CD14-positive monocyte (primary cell): ENCODE data around the gene LMO7. TPM values are rescaled to one million over a fixed set of nuclear protein-coding genes. Genes with fewer than 3 reads are reported as not detected.
"Not testable (repeated sequence)": the region's sequence is repeated elsewhere in the genome, so short reads cannot be mapped to it uniquely, and the experiment has no call there.

Experiments used
- DNase-seq, 3 donors: peaks; one replicate each; pipeline ENCODE4 v3.0.0-alpha.2; 2011 to 2022
- H2AFZ ChIP-seq: 2 replicates; pipeline ENCODE4 v1.6.0; 2012; ENCODE audit warnings: mild to moderate bottlenecking, low read depth, low read length, inconsistent platforms; ENCODE audit not compliant: insufficient read depth, poor library complexity, severe bottlenecking
- H3K27ac ChIP-seq, 2 donors: 1 replicate in 1 of 2; 2 replicates in 1 of 2; pipeline ENCODE4 v1.5.1; 2012 to 2013; ENCODE audit warnings: low read length in 2 of 2, control low read depth in 1 of 2, inconsistent platforms in 1 of 2, low read depth in 1 of 2, mild to moderate bottlenecking in 1 of 2
- H3K27me3 ChIP-seq, 2 donors: one replicate each; pipeline versions ENCODE4 v1.6.0 to v1.6.1; 2011 to 2013; ENCODE audit warnings: low read length in 2 of 2; ENCODE audit not compliant: control insufficient read depth in 2 of 2, insufficient read depth in 2 of 2
- H3K36me3 ChIP-seq, 2 donors: replicated peaks in 1 of 2; 1 replicate in 1 of 2; 2 replicates in 1 of 2; pipeline versions ENCODE4 v1.5.1 to v1.6.1; 2012 to 2013; ENCODE audit warnings: low read length in 2 of 2, control low read depth in 1 of 2, inconsistent platforms in 1 of 2, mild to moderate bottlenecking in 1 of 2; ENCODE audit not compliant: insufficient read depth in 2 of 2, control insufficient read depth in 1 of 2
- H3K4me1 ChIP-seq, 2 donors: 1 replicate in 1 of 2; 2 replicates in 1 of 2; pipeline versions ENCODE4 v1.5.1 to v1.6.1; 2012 to 2013; ENCODE audit warnings: low read length in 2 of 2, control low read depth in 1 of 2, inconsistent platforms in 1 of 2, mild to moderate bottlenecking in 1 of 2, moderate library complexity in 1 of 2; ENCODE audit not compliant: insufficient read depth in 2 of 2, control insufficient read depth in 1 of 2
- H3K4me2 ChIP-seq: replicated peaks from 2 replicates; pipeline ENCODE3; 2012; ENCODE audit warnings: low read length, moderate library complexity, mild to moderate bottlenecking; ENCODE audit not compliant: poor library complexity, severe bottlenecking; ENCODE audit errors: extremely low read depth
- H3K4me3 ChIP-seq, 3 experiments: fragments of 200-600 bp in 1 of 3; sonication (generic) in 1 of 3; replicated peaks in 1 of 3; 1 replicate in 2 of 3; 2 replicates in 1 of 3; pipeline ENCODE4 v1.5.1; 2011 to 2013; ENCODE audit warnings: low read length in 3 of 3, mild to moderate bottlenecking in 3 of 3, control low read depth in 2 of 3, low read depth in 2 of 3, inconsistent platforms in 1 of 3, moderate library complexity in 1 of 3
- H3K79me2 ChIP-seq: 2 replicates; pipeline ENCODE4 v1.6.0; 2012; ENCODE audit warnings: mild to moderate bottlenecking, control low read depth, inconsistent platforms, low read length, moderate library complexity; ENCODE audit not compliant: insufficient read depth
- H3K9ac ChIP-seq: 2 replicates; pipeline ENCODE4 v1.6.0; 2017; ENCODE audit warnings: low read length, mild to moderate bottlenecking; ENCODE audit not compliant: insufficient read depth, poor library complexity, severe bottlenecking
- H3K9me3 ChIP-seq, 2 donors: replicated peaks in 1 of 2; 1 replicate in 1 of 2; 2 replicates in 1 of 2; pipeline versions ENCODE4 v1.5.1 to v1.6.1; 2012 to 2013; ENCODE audit warnings: low read length in 2 of 2, control low read depth in 1 of 2; ENCODE audit not compliant: control insufficient read depth in 1 of 2, insufficient read depth in 1 of 2
- H4K20me1 ChIP-seq: 2 replicates; pipeline ENCODE4 v1.6.0; 2012; ENCODE audit warnings: mild to moderate bottlenecking, low read length, control low read depth, moderate library complexity; ENCODE audit not compliant: insufficient read depth
- H3K27ac Mint-ChIP-seq, 7 donors: one replicate each; pipeline ENCODE4 v1.8.0; 2020; ENCODE audit warnings: mild to moderate bottlenecking in 7 of 7, mixed read lengths in 7 of 7, moderate library complexity in 6 of 7, inconsistent platforms in 2 of 7
- H3K27me3 Mint-ChIP-seq, 3 donors: one replicate each; pipeline ENCODE4 v1.8.0; 2021 to 2022; ENCODE audit warnings: low read depth in 3 of 3, mild to moderate bottlenecking in 3 of 3, mixed read lengths in 3 of 3, moderate library complexity in 3 of 3, inconsistent platforms in 1 of 3
- H3K36me3 Mint-ChIP-seq, 2 donors: one replicate each; pipeline ENCODE4 v1.8.0; 2020; ENCODE audit warnings: mixed read lengths in 2 of 2, inconsistent platforms in 1 of 2, mild to moderate bottlenecking in 1 of 2
- H3K4me1 Mint-ChIP-seq: one replicate; pipeline ENCODE4 v1.8.0; 2020; ENCODE audit warnings: mild to moderate bottlenecking, mixed read lengths
- H3K4me3 Mint-ChIP-seq, 2 donors: one replicate each; pipeline ENCODE4 v1.8.0; 2020; ENCODE audit warnings: mild to moderate bottlenecking in 2 of 2, mixed read lengths in 2 of 2, moderate library complexity in 1 of 2
- H3K9me3 Mint-ChIP-seq, 7 donors: one replicate each; pipeline ENCODE4 v1.8.0; 2020 to 2022; ENCODE audit warnings: mixed read lengths in 7 of 7, mild to moderate bottlenecking in 6 of 7, moderate library complexity in 6 of 7, inconsistent platforms in 2 of 7
- WGBS: methylation state at CpG from one replicate; pipeline ENCODE4 v1.1.5; 2013; ENCODE audit warnings: missing lambda C conversion rate; ENCODE audit not compliant: insufficient coverage; 5-methylcytosine and 5-hydroxymethylcytosine counted together
- intact Hi-C, 2 donors: fragments of 100-400 bp; cut with micrococcal nuclease; formaldehyde crosslinking; loops; one replicate each; pipeline versions ENCODE4 v1.15.0 to v1.15.1; 2023
- polyA plus RNA-seq, 3 donors: library from polyadenylated mRNA; depleted of rRNA in 1 of 3; unstranded in 2 of 3; stranded (reverse) in 1 of 3; fragments of 300-500 nt in 2 of 3; fragments of >200 nt in 1 of 3; fragmentation: Illumina TruSeq in 2 of 3; gene quantifications; 1 replicate in 2 of 3; 2 replicates in 1 of 3; pipeline ENCODE4 v1.2.3, GENCODE V29; 2012 to 2021
- TF ChIP-seq, protein P1 (sequence below): fragments of 200-600 bp; IDR thresholded peaks from one replicate; pipeline ENCODE4 v1.8.0; 2022; ENCODE audit warnings: antibody characterized with exemption, mild to moderate bottlenecking

The LMO7 gene
- polyA plus RNA-seq, 3 donors, result 0.79 to 1.6 (median 0.90) TPM

DNA sequence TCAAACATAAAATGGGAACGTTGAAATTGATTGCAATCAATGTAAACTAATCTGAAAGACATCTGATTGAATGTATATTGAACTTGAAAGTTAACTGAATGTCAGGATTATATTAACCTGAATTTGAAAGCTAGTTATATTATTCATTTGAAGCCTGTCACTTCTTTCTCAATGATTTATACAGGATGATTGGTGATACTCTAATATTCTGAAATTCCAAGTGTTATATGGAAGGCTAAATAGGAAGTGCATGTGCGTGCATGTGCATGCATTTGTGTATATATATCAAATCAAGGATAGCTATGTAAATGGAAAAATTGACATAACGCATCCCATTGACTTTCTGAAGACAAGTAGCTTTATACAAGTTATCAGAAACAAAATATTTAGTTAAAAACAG lies 143.3 kb downstream of the LMO7 start:
- Histone ChIP-seq H3K27ac (no peak overlapping the region), H3K4me2 (no peak overlapping the region), H3K36me3 (no peaks in the 10 kb centered on the region), H3K9me3 (peaks cover 0 to 11% of the 10 kb centered on the region in 2 donors), H3K4me1 (no peaks in the 10 kb centered on the region), H3K27me3 (no peaks in the 10 kb centered on the region), H4K20me1 (no peaks in the 10 kb centered on the region), H3K9ac (no peak overlapping the region), H3K4me3 (no peak overlapping the region), H2AFZ (no peak overlapping the region), H3K79me2 (no peaks in the 10 kb centered on the region)
- Mint-ChIP-seq H3K4me1 (no peaks in the 10 kb centered on the region), H3K4me3 (no peak overlapping the region), H3K27me3 (no peaks in the 10 kb centered on the region), H3K9me3 (peaks cover 7 to 27% (median 15%) of the 10 kb centered on the region in 7 donors), H3K27ac (no peak overlapping the region), H3K36me3 (no peaks in the 10 kb centered on the region)
- intact Hi-C loops, result no loop called here
- TF ChIP-seq, protein P1, sequence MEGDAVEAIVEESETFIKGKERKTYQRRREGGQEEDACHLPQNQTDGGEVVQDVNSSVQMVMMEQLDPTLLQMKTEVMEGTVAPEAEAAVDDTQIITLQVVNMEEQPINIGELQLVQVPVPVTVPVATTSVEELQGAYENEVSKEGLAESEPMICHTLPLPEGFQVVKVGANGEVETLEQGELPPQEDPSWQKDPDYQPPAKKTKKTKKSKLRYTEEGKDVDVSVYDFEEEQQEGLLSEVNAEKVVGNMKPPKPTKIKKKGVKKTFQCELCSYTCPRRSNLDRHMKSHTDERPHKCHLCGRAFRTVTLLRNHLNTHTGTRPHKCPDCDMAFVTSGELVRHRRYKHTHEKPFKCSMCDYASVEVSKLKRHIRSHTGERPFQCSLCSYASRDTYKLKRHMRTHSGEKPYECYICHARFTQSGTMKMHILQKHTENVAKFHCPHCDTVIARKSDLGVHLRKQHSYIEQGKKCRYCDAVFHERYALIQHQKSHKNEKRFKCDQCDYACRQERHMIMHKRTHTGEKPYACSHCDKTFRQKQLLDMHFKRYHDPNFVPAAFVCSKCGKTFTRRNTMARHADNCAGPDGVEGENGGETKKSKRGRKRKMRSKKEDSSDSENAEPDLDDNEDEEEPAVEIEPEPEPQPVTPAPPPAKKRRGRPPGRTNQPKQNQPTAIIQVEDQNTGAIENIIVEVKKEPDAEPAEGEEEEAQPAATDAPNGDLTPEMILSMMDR, result no peak
- no CpG with 5 or more reads among the region's 3 CpGs for WGBS
- no peak for DNase-seq

DNA sequence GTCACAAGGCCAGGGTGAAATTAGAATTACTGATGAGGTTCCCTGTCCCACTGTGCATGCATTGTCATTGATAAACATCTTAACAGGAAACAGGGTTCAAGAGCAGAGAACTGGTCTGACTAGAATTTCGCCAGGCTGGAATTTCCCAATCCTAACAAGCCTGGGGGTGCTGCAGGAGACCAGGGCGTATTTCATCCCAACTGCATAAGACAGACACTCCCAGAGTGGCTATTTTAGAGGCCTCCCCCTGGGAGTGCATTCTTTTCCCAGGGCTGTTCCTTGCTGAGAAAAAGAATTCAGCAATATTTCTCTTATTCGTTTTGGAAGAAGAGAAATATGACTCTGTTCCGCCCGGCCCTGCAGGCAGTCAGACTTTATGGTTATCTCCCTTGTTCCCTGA lies 144.0 kb downstream of the LMO7 start:
- 100% methylated on average over 1 of the region's 5 CpGs for WGBS
- H3K9me3 ChIP-seq, result peaks cover 0 to 11% of the 10 kb centered on the region in 2 donors
- H3K27ac Mint-ChIP-seq, H3K4me2 ChIP-seq, H3K27me3 ChIP-seq, H3K27me3 Mint-ChIP-seq, DNase-seq, H3K36me3 Mint-ChIP-seq, H3K79me2 ChIP-seq, intact Hi-C loops, H3K4me1 ChIP-seq, H3K4me3 ChIP-seq, H3K36me3 ChIP-seq, H3K9ac ChIP-seq, H4K20me1 ChIP-seq, H3K4me1 Mint-ChIP-seq, H3K4me3 Mint-ChIP-seq, H3K27ac ChIP-seq, H2AFZ ChIP-seq: not testable (repeated sequence)
- H3K9me3 Mint-ChIP-seq, result peaks cover 7 to 27% (median 14%) of the 10 kb centered on the region in 7 donors
